Astrocyte of the spinal cord (primary cell): ENCODE measurements around the gene AANAT.

Experiments
- DNase-seq: peaks from one replicate; pipeline ENCODE4 v3.0.0; 2011; ENCODE audit warnings: low read depth, low spot score
- H3K4me3 ChIP-seq: 2 replicates; pipeline ENCODE4 v1.5.1; 2011; ENCODE audit warnings: low read depth, mild to moderate bottlenecking, low read length, moderate library complexity
- CTCF ChIP-seq: IDR thresholded peaks from 2 replicates; pipeline ENCODE4 v1.5.1; 2012; ENCODE audit warnings: low read depth, mild to moderate bottlenecking, low read length, inconsistent platforms
- in situ Hi-C: cut with HindIII; loops from 2 replicates; pipeline ENCODE4 v1.10.0; 2017; ENCODE audit warnings: low sequenced_read_pairs

The AANAT gene

GRCh38 chr17:76440751-76441362 is 26.5 kb upstream of the AANAT start:
- no peak overlapping the region for H3K4me3 ChIP-seq
- no peak for TF ChIP-seq CTCF
- no peak for DNase-seq
- in situ Hi-C loops = no loop called here

DNA sequence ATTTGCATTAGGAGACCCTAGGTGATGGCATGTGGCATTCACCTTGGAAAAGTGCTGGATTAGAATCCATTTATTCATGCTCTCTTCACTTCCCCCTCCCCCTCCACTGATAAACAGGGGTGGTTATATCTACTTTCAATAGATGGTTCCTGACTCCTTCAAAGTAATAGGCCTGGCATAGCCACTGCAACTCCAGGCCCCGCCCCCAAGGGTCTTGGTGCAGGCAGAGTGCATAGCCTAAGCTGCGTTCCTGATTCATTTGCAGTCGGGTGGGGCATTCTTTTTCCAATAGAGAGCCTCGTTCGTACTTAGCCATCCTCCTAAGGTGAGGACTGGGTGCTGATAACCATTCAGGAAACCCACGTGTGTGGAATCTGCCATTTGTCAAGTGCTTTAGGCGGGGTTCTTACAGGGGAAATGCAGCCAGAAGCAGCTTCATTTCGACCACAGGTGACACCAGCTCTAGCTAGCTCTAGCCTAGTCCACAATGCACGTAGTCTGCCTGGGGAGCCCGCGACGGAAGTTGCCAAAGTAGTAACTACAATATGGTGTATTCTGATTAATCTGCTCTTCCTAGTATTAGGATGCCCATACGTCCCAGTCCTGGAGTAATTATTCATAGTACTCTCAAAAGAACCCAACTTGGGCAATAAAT is 25.6 kb upstream of the AANAT start:
- H3K4me3 ChIP-seq = no peak overlapping the region
- in situ Hi-C loops = no loop called here
- DNase-seq = no peak
- no peak for TF ChIP-seq CTCF

- H3K4me3 ChIP-seq = no peak overlapping the region
- in situ Hi-C loops = no loop called here
- TF ChIP-seq CTCF = no peak
- DNase-seq = no peak
Measured at GRCh38 chr17:76442341-76443338, 24.8 kb upstream of the AANAT start.

- H3K4me3 ChIP-seq = no peak overlapping the region
- DNase-seq = peak; percentile 33
- no peak for TF ChIP-seq CTCF
- in situ Hi-C loops = no loop called here
Measured at GRCh38 chr17:76444518-76445311, 22.7 kb upstream of the AANAT start.

DNA sequence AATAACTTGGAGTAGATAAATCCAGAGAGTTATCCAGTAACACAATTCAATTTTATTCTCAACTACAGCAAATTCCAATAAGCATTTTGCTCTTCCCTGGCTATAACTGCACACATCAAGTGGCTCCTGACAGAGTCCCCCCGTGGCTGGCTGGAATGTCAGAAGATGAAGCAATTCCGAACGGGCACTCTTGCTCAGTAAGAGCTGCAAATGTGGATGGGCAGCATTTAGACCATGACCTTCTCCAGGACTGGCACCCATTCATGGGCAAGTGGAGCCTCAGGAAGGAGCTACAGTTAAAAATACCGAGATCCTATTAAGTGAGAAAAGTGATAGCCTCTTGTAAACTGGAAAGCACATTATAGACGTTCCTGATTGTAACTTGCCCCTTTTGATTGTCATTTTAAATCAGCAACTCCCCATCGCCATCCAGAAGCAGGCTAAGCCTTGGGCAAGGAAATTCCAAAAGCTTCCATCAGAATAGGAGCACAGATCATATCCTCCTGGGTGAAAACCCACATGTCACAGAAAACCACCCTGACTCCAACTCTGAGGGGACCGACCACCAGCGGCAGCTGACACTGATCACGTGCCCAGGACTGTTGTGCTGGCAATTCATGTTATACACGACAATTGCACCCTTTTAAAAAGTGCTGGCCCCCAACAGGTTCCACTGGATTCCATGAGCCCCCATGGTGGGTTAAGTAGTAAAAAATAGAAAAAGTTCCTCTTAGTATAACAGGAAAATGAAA is 21.5 kb upstream of the AANAT start:
- in situ Hi-C loops = no loop called here
- no peak for TF ChIP-seq CTCF
- H3K4me3 ChIP-seq = no peak overlapping the region
- DNase-seq = no peak
